ENCODE results near the gene PRKAG2. TPM values are rescaled to one million over a fixed set of nuclear protein-coding genes. Genes with fewer than 3 reads are reported as not detected.
"Not testable (repeated sequence)": the region's sequence is repeated elsewhere in the genome, so short reads cannot be mapped to it uniquely, and the experiment has no call there.

PRKAG2 gene
- total RNA-seq, 1 donor from 2014 or later: 15.7 TPM

DNA sequence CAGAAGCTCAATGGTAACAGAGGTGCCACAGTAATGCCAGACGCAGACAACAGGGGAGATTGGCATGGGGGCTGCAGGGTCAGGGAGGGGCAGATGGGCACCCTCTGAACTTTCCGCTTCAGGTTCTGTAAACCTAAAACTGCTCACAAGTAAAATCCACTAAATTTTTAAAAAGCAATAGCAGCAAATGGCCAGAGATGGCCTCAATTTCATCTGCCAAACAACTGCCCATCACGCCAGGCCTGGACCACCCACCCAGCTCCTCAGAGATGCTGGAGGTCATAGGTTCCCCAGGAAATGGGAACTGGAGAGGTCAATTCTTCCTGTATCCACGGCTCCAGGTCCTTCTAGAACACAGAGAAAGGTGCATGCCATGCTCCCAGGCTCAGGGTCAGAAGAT lies 76.1 kb downstream of the PRKAG2 start:
- Mint-ChIP-seq H3K27me3 (ENCODE audit: low read depth) (peaks cover 28% of the 10 kb centered on the region), H3K9me3 (no peaks in the 10 kb centered on the region), H3K36me3 (no peaks in the 10 kb centered on the region), H3K4me3 (no peak overlapping the region), H3K27ac (no peak overlapping the region), H3K4me1 (no peaks in the 10 kb centered on the region)
- TF ChIP-seq, protein P1, sequence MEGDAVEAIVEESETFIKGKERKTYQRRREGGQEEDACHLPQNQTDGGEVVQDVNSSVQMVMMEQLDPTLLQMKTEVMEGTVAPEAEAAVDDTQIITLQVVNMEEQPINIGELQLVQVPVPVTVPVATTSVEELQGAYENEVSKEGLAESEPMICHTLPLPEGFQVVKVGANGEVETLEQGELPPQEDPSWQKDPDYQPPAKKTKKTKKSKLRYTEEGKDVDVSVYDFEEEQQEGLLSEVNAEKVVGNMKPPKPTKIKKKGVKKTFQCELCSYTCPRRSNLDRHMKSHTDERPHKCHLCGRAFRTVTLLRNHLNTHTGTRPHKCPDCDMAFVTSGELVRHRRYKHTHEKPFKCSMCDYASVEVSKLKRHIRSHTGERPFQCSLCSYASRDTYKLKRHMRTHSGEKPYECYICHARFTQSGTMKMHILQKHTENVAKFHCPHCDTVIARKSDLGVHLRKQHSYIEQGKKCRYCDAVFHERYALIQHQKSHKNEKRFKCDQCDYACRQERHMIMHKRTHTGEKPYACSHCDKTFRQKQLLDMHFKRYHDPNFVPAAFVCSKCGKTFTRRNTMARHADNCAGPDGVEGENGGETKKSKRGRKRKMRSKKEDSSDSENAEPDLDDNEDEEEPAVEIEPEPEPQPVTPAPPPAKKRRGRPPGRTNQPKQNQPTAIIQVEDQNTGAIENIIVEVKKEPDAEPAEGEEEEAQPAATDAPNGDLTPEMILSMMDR (IDR thresholded peaks at IDR 0.05; ENCODE audit: unreplicated experiment): no peak
- DNase-seq (ENCODE audit: low spot score in 2 of 2, unreplicated experiment in 2 of 2): no peak

GRCh38 chr7:151800391-151800790 lies 76.5 kb downstream of the PRKAG2 start:
- H3K36me3 Mint-ChIP-seq: no peaks in the 10 kb centered on the region
- H3K27ac Mint-ChIP-seq: no peak overlapping the region
- H3K4me1 Mint-ChIP-seq: no peaks in the 10 kb centered on the region
- H3K9me3 Mint-ChIP-seq: no peaks in the 10 kb centered on the region
- TF ChIP-seq, protein P1 (IDR thresholded peaks at IDR 0.05; ENCODE audit: unreplicated experiment): no peak
- DNase-seq (ENCODE audit: low spot score in 2 of 2, unreplicated experiment in 2 of 2): no peak
- H3K4me3 Mint-ChIP-seq: no peak overlapping the region
- peaks cover 24% of the 10 kb centered on the region for H3K27me3 Mint-ChIP-seq (ENCODE audit: low read depth)

GRCh38 chr7:151799506-151799905 lies 77.4 kb downstream of the PRKAG2 start:
- TF ChIP-seq, protein P1 (IDR thresholded peaks at IDR 0.05; ENCODE audit: unreplicated experiment): no peak
- DNase-seq (ENCODE audit: low spot score in 2 of 2, unreplicated experiment in 2 of 2): no peak
- Mint-ChIP-seq H3K27me3 (ENCODE audit: low read depth) (peaks cover 15% of the 10 kb centered on the region), H3K4me3 (no peak overlapping the region), H3K36me3 (no peaks in the 10 kb centered on the region), H3K27ac (no peak overlapping the region), H3K9me3 (no peaks in the 10 kb centered on the region), H3K4me1 (no peaks in the 10 kb centered on the region)

DNA sequence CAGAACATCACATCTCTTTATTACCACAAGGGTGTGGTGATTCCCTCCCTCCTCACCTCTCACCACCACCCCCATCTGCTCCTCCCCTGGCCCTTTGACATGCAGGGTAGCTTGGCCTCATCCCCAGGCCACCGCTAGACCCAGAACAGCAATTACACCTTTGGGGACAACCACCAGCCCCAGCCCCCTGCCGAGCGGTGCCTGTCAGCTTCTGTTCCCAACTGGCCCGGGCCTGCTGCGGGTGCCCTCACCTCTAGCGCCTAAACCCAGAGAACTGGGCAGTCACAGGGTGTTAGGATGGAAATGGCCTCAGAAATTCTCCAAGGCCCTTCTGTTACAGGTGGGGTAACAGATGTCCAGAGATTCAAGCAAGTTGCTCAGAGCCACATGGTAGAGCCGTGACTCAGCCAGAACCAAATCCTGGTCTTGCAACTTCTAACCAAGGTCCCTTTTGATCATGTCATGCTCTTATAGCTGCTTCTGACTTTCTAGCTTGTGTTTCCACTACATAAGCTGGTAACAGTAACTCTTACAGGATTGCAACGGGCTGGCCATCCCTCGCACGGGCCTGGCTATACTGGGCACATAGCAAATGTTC lies 78.0 kb downstream of the PRKAG2 start:
- H3K4me3 Mint-ChIP-seq: no peak overlapping the region
- no peak for DNase-seq (ENCODE audit: low spot score in 2 of 2, unreplicated experiment in 2 of 2)
- H3K9me3 Mint-ChIP-seq: no peaks in the 10 kb centered on the region
- no peaks in the 10 kb centered on the region for H3K4me1 Mint-ChIP-seq
- TF ChIP-seq, protein P1 (IDR thresholded peaks at IDR 0.05; ENCODE audit: unreplicated experiment): no peak
- H3K27me3 Mint-ChIP-seq (ENCODE audit: low read depth): peaks cover 9% of the 10 kb centered on the region
- no peak overlapping the region for H3K27ac Mint-ChIP-seq
- no peaks in the 10 kb centered on the region for H3K36me3 Mint-ChIP-seq

DNA sequence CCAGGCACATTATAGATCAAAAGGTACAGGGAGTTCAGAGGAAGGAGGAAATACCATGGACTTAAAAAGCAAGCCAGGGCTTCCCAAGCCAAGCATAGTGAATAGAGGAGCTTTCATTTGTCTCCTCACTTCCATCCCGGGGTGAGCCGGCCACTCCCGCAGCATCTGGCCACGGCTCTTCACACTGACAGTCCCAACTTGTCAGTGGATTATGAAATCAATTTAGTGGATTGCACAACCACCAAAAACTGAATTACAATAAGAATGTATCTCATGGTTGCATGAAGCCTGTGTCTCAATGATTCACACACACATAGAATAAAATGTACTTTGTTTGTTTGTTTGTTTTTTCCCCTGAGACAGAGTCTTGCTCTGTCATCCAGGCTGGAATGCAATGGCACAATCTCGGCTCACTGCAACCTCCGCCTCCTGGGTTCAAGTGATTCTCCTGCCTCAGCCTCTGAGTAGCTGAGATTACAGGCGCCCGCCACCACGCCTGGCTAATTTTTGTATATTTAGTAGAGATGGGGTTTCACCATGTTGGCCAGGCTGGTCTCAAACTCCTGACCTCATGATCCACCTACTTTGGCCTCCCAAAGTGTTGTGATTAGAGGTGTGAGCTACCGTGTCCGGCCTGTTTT lies 79.1 kb downstream of the PRKAG2 start:
- H3K27ac Mint-ChIP-seq; DNase-seq (ENCODE audit: low spot score in 2 of 2, unreplicated experiment in 2 of 2); H3K27me3 Mint-ChIP-seq (ENCODE audit: low read depth); H3K4me3 Mint-ChIP-seq; H3K9me3 Mint-ChIP-seq; H3K4me1 Mint-ChIP-seq; H3K36me3 Mint-ChIP-seq: not testable (repeated sequence)

DNA sequence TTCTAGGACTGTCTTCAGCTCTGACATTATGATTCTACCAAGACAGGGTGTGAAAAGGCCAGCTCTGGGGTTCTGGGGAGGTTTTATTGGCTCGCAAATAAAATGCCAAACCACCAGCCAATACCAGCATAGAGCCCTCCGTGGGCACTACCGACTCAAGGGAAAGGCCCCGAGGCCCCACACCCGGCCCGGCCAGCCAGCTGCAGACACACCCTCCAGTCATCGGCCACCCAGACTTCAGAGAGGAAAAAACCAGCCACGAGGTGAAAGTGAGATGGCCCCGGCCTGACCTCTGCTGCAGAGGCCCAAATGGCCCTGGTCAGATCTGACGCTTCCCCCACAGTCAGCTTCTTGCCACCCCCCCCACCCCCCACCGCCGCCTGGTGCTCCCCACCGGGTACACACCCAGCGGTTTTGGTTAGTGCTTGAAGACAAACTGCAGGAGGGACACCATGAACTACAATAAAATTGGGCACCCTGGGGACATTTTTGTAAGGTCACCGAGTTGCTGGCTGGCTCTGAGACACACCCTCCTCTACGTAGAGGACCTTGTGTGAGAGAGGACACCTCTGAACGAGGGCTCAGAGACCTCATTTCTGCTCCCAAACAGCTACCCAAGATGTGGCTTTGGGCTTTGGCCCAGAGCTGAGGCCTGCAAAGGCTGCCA lies 79.9 kb downstream of the PRKAG2 start:
- no peaks in the 10 kb centered on the region for H3K9me3 Mint-ChIP-seq
- no peaks in the 10 kb centered on the region for H3K36me3 Mint-ChIP-seq
- no peak for DNase-seq (ENCODE audit: low spot score in 2 of 2, unreplicated experiment in 2 of 2)
- no peak overlapping the region for H3K4me3 Mint-ChIP-seq
- H3K27me3 Mint-ChIP-seq (ENCODE audit: low read depth): no peaks in the 10 kb centered on the region
- no peaks in the 10 kb centered on the region for H3K4me1 Mint-ChIP-seq
- H3K27ac Mint-ChIP-seq: no peak overlapping the region
- TF ChIP-seq, protein P1 (IDR thresholded peaks at IDR 0.05; ENCODE audit: unreplicated experiment): no peak
